H1 (cell line): ENCODE results near the gene NKTR. TPM values are rescaled to one million over a fixed set of nuclear protein-coding genes. Genes with fewer than 3 reads are reported as not detected.

Experiments
- CTCF ChIA-PET: fragments of 300-600 bp; sonication (Branson Sonifier 250); formaldehyde crosslinking; loops from one replicate; lab custom pipeline; 2021; ENCODE audit not compliant: partially characterized antibody; lab: Charles Lee
- POLR2A ChIA-PET: fragments of 300-600 bp; sonication (Branson Sonifier 250); formaldehyde crosslinking; loops from one replicate; lab custom pipeline; 2021; ENCODE audit warnings: inconsistent platforms; ENCODE audit not compliant: partially characterized antibody; lab: Charles Lee
- DNase-seq, 2 experiments: peaks; one replicate each; pipeline versions ENCODE4 v3.0.0 to v3.0.0-alpha.2; 2010 to 2022; ENCODE audit warnings: low spot score in 2 of 2, low read depth in 1 of 2, mixed read lengths in 1 of 2
- FAIRE-seq: peaks from 2 replicates; lab custom pipeline; 2011; peaks lifted over from hg19 to GRCh38; lab: Jason Lieb, UNC
- H2AFZ ChIP-seq: 2 replicates; pipeline ENCODE4 v1.8.1; 2012; ENCODE audit warnings: low read length, inconsistent platforms
- H2AK5ac ChIP-seq: 2 replicates; pipeline ENCODE4 v1.6.1; 2013; ENCODE audit warnings: low read depth, low read length
- H2BK120ac ChIP-seq: replicated peaks from 2 replicates; pipeline ENCODE3; 2013; ENCODE audit warnings: low read depth, low read length, inconsistent platforms
- H2BK12ac ChIP-seq: 2 replicates; pipeline ENCODE4 v1.6.1; 2013; ENCODE audit warnings: low read depth, low read length
- H2BK15ac ChIP-seq: 2 replicates; pipeline ENCODE4 v1.6.1; 2013; ENCODE audit warnings: low read length
- H2BK20ac ChIP-seq: 2 replicates; pipeline ENCODE4 v1.6.1; 2013; ENCODE audit warnings: low read length
- H2BK5ac ChIP-seq: 2 replicates; pipeline ENCODE4 v1.6.1; 2013; ENCODE audit warnings: low read depth, low read length
- H3K14ac ChIP-seq: 2 replicates; pipeline ENCODE4 v1.6.1; 2013; ENCODE audit warnings: inconsistent platforms; ENCODE audit not compliant: insufficient read length
- H3K18ac ChIP-seq: 2 replicates; pipeline ENCODE4 v1.6.1; 2013; ENCODE audit warnings: low read length; ENCODE audit errors: extremely low read depth
- H3K23ac ChIP-seq: 2 replicates; pipeline ENCODE4 v1.6.1; 2013; ENCODE audit warnings: inconsistent platforms; ENCODE audit not compliant: insufficient read length
- H3K23me2 ChIP-seq: 2 replicates; pipeline ENCODE4 v1.6.1; 2013; ENCODE audit warnings: low read depth, low read length
- H3K27ac ChIP-seq: 2 replicates; pipeline ENCODE4 v1.6.1; 2011; ENCODE audit warnings: low read depth, low read length, inconsistent platforms
- H3K27me3 ChIP-seq, 4 experiments: replicated peaks in 1 of 4; 1 replicate in 1 of 4; 2 replicates in 3 of 4; pipeline versions ENCODE4 v1.6.1 to v1.8.1; 2011 to 2013; ENCODE audit warnings: low read length in 3 of 4, mild to moderate bottlenecking in 3 of 4, inconsistent platforms in 2 of 4, mixed read lengths in 2 of 4, moderate library complexity in 1 of 4; ENCODE audit not compliant: control insufficient read depth in 3 of 4, insufficient read depth in 3 of 4; ENCODE audit errors: extremely low read depth in 1 of 4
- H3K36me3 ChIP-seq, 4 experiments: 2 replicates each; pipeline versions ENCODE4 v1.6.1 to v1.8.1; 2011 to 2013; ENCODE audit warnings: mild to moderate bottlenecking in 4 of 4, low read length in 3 of 4, moderate library complexity in 2 of 4, control low read depth in 1 of 4, inconsistent platforms in 1 of 4; ENCODE audit not compliant: insufficient read depth in 4 of 4, control insufficient read depth in 2 of 4
- H3K4ac ChIP-seq: replicated peaks from 2 replicates; pipeline ENCODE3; 2013; ENCODE audit warnings: low read length, low read depth, mixed read lengths, inconsistent platforms; ENCODE audit not compliant: insufficient read length
- H3K4me1 ChIP-seq, 4 experiments: replicated peaks in 1 of 4; 1 replicate in 1 of 4; 2 replicates in 3 of 4; pipeline versions ENCODE4 v1.6.1 to v1.8.1; 2011 to 2013; ENCODE audit warnings: low read length in 3 of 4, inconsistent platforms in 2 of 4, mixed read lengths in 1 of 4; ENCODE audit not compliant: insufficient read depth in 4 of 4, control insufficient read depth in 3 of 4
- H3K4me2 ChIP-seq, 2 experiments: 2 replicates each; pipeline versions ENCODE4 v1.6.1 to v1.8.1; 2011 to 2013; ENCODE audit warnings: low read depth in 2 of 2, low read length in 2 of 2, control low read depth in 1 of 2, inconsistent platforms in 1 of 2, mild to moderate bottlenecking in 1 of 2; ENCODE audit not compliant: insufficient read depth in 1 of 2
- H3K4me3 ChIP-seq, 4 experiments: fragments of 200-600, 300-600 bp in 1 of 4; sonication (generic), shearing (Covaris generic), sonication (Bioruptor Twin) in 1 of 4; 2 replicates each; pipeline versions ENCODE4 v1.5.1 to v1.8.1; 2011 to 2016; ENCODE audit warnings: low read length in 4 of 4, low read depth in 3 of 4, control low read depth in 2 of 4, inconsistent platforms in 2 of 4, mild to moderate bottlenecking in 2 of 4, mixed read lengths in 1 of 4, moderate library complexity in 1 of 4; ENCODE audit not compliant: insufficient read depth in 2 of 4; ENCODE audit errors: extremely low read depth in 1 of 4
- H3K56ac ChIP-seq: replicated peaks from 2 replicates; pipeline ENCODE3; 2013; ENCODE audit warnings: low read depth, mild to moderate bottlenecking, mixed read lengths, low read length, inconsistent platforms; ENCODE audit not compliant: insufficient read length
- H3K79me1 ChIP-seq: 2 replicates; pipeline ENCODE4 v1.6.1; 2013; ENCODE audit warnings: low read depth, low read length, control low read depth
- H3K79me2 ChIP-seq, 2 experiments: 2 replicates each; pipeline versions ENCODE4 v1.6.1 to v1.8.1; 2012 to 2013; ENCODE audit warnings: low read length in 2 of 2, mild to moderate bottlenecking in 2 of 2, inconsistent platforms in 1 of 2; ENCODE audit not compliant: insufficient read depth in 2 of 2, control insufficient read depth in 1 of 2
- H3K9ac ChIP-seq, 4 experiments: replicated peaks in 1 of 4; 1 replicate in 1 of 4; 2 replicates in 3 of 4; pipeline versions ENCODE4 v1.6.1 to v1.8.1; 2011 to 2013; ENCODE audit warnings: low read depth in 3 of 4, low read length in 3 of 4, control low read depth in 2 of 4, mild to moderate bottlenecking in 2 of 4, moderate library complexity in 2 of 4, inconsistent platforms in 1 of 4; ENCODE audit errors: extremely low read depth in 1 of 4
- H3K9me3 ChIP-seq, 2 experiments: 2 replicates each; pipeline versions ENCODE4 v1.6.1 to v1.8.1; 2012 to 2013; ENCODE audit warnings: mild to moderate bottlenecking in 2 of 2, moderate library complexity in 2 of 2, control low read depth in 1 of 2, inconsistent platforms in 1 of 2, low read depth in 1 of 2, low read length in 1 of 2, mixed read lengths in 1 of 2; ENCODE audit not compliant: insufficient read depth in 2 of 2
- H4K20me1 ChIP-seq, 2 experiments: replicated peaks in 1 of 2; 2 replicates each; pipeline versions ENCODE3 to v1.8.1; 2011 to 2013; ENCODE audit warnings: inconsistent platforms in 2 of 2, low read length in 2 of 2, mild to moderate bottlenecking in 1 of 2; ENCODE audit not compliant: insufficient read depth in 2 of 2, control insufficient read depth in 1 of 2
- H4K5ac ChIP-seq: 2 replicates; pipeline ENCODE4 v1.6.1; 2013; ENCODE audit warnings: low read length, low read depth, mixed read lengths, inconsistent platforms; ENCODE audit not compliant: insufficient read length
- H4K8ac ChIP-seq: 2 replicates; pipeline ENCODE4 v1.8.0; 2013; ENCODE audit warnings: mild to moderate bottlenecking, moderate library complexity, low read length, inconsistent platforms; ENCODE audit not compliant: insufficient read depth; ENCODE audit errors: extremely low read depth
- H4K91ac ChIP-seq: replicated peaks from 2 replicates; pipeline ENCODE3; 2013; ENCODE audit warnings: low read length, mixed read lengths, inconsistent platforms; ENCODE audit not compliant: insufficient read length
- CHD1 ChIP-seq: IDR thresholded peaks from 2 replicates; pipeline ENCODE4 v1.6.1; 2012; ENCODE audit warnings: low read depth, low read length, improper control_type of control experiment
- EGR1 ChIP-seq: IDR thresholded peaks from 2 replicates; pipeline ENCODE4 v1.6.1; 2011; ENCODE audit warnings: low read depth, low read length, borderline replicate concordance
- HDAC2 ChIP-seq, 2 experiments: fragments of 300-600 bp in 1 of 2; sonication (generic) in 1 of 2; IDR thresholded peaks; 2 replicates each; pipeline ENCODE4 v1.6.1; 2011 to 2012; ENCODE audit warnings: low read depth in 2 of 2, low read length in 2 of 2, mild to moderate bottlenecking in 2 of 2, moderate library complexity in 2 of 2, borderline replicate concordance in 1 of 2, inconsistent platforms in 1 of 2
- POLR2A ChIP-seq, 2 experiments: IDR thresholded peaks; 1 replicate in 1 of 2; 2 replicates in 1 of 2; pipeline ENCODE4 v1.6.1; 2011; ENCODE audit warnings: low read depth in 2 of 2, low read length in 2 of 2, mild to moderate bottlenecking in 2 of 2; ENCODE audit errors: control extremely low read depth in 1 of 2
- SAP30 ChIP-seq: fragments of 300-600 bp; sonication (generic); IDR thresholded peaks from 2 replicates; pipeline ENCODE4 v1.7.1; 2012; ENCODE audit warnings: low read length, moderate library complexity, mild to moderate bottlenecking, inconsistent platforms; ENCODE audit not compliant: insufficient read depth, insufficient replicate concordance
- SIN3A ChIP-seq, 2 experiments: IDR thresholded peaks in 1 of 2; conservative IDR thresholded peaks in 1 of 2; 2 replicates each; pipeline ENCODE4 v1.6.1; 2011 to 2012; ENCODE audit warnings: low read length in 2 of 2, improper control_type of control experiment in 1 of 2, low read depth in 1 of 2, mild to moderate bottlenecking in 1 of 2
- SUZ12 ChIP-seq: fragments of 200-600 bp; sonication (generic); IDR thresholded peaks from 2 replicates; pipeline ENCODE4 v1.6.1; 2012; ENCODE audit warnings: mild to moderate bottlenecking, inconsistent platforms, low read length, moderate library complexity, mixed read lengths
- TAF1 ChIP-seq: IDR thresholded peaks from 2 replicates; pipeline ENCODE4 v1.6.1; 2011; ENCODE audit warnings: mild to moderate bottlenecking, low read depth, low read length
- TBP ChIP-seq: IDR thresholded peaks from 2 replicates; pipeline ENCODE4 v1.6.1; 2011; ENCODE audit warnings: low read depth, low read length, improper control_type of control experiment
- WGBS, 2 experiments: shearing (Covaris generic) in 1 of 2; methylation state at CpG; one replicate each; pipeline versions ENCODE4 v1.1.6 to v1.1.7; 2013 to 2015; ENCODE audit warnings: low lambda C conversion rate in 2 of 2, mixed read lengths in 2 of 2, inconsistent platforms in 1 of 2, low coverage in 1 of 2, missing lambda C conversion rate in 1 of 2; ENCODE audit not compliant: insufficient replicate concordance in 2 of 2, insufficient coverage in 1 of 2, insufficient read length in 1 of 2; ENCODE audit errors: extremely low coverage in 1 of 2, missing lambda C conversion rate in 1 of 2; 5-methylcytosine and 5-hydroxymethylcytosine counted together
- polyA plus RNA-seq, 7 experiments: library from polyadenylated mRNA; depleted of rRNA in 3 of 7; stranded (reverse) in 5 of 7; unstranded in 2 of 7; fragments of >200 nt in 5 of 7; fragments of 200-250 nt in 2 of 7; gene quantifications; 1 replicate in 5 of 7; 2 replicates in 1 of 7; 4 replicates in 1 of 7; pipeline versions ENCODE4 v1.2.1 to v1.2.3, GENCODE V29; 2011 to 2013; ENCODE audit warnings: missing spikeins in 2 of 7, mixed read lengths in 2 of 7
- total RNA-seq: library from RNA; stranded (reverse); fragmentation: NEBNext Ultra II Directional; extraction: Animal tissue kit (Norgen Biotek cat#: 25700); gene quantifications from 2 replicates; pipeline ENCODE4 v1.2.1, GENCODE V29; 2021

NKTR gene
- total and polyA plus RNA-seq, 2 of the 8 experiments (the other 6 are each of a cell fraction or from before 2014, with no cell fraction given) = 24.1 to 62.2 TPM

GRCh38 chr3:42556089-42556632, 44.3 kb upstream of the NKTR start:
- Histone ChIP-seq H3K18ac (no peak overlapping the region), H4K91ac (no peak overlapping the region), H4K5ac (no peak overlapping the region), H2AFZ (no peak overlapping the region), H3K23me2 (no peaks in the 10 kb centered on the region), H2BK15ac (no peak overlapping the region), H3K36me3 (peaks cover 10 to 71% (median 47%) of the 10 kb centered on the region in 4 experiments), H3K27me3 (no peaks in the 10 kb centered on the region), H3K56ac (no peak overlapping the region), H2BK20ac (no peak overlapping the region), H3K4me3 (no peak overlapping the region), H3K9me3 (no peaks in the 10 kb centered on the region), H4K20me1 (no peaks in the 10 kb centered on the region), H2BK12ac (no peak overlapping the region), H3K4me1 (no peaks in the 10 kb centered on the region), H3K79me1 (no peaks in the 10 kb centered on the region; the same call in 1 of the 2 replicates), H2AK5ac (no peak overlapping the region), H3K79me2 (no peaks in the 10 kb centered on the region), H3K23ac (no peak overlapping the region), H2BK120ac (no peak overlapping the region), H3K4me2 (no peak overlapping the region), H2BK5ac (no peak overlapping the region), H3K27ac (no peak overlapping the region), H3K14ac (no peak overlapping the region), H3K9ac (no peak overlapping the region), H4K8ac (no peak overlapping the region), H3K4ac (no peak overlapping the region)
- TF ChIP-seq SUZ12 (no peak), TBP (no peak), CHD1 (no peak), HDAC2 (IDR thresholded peaks at IDR 0.05; ENCODE audit: borderline replicate concordance in 1 of 2, low read depth in 2 of 2, low read length in 2 of 2) (no peak), SAP30 (no peak), SIN3A (conservative IDR thresholded peaks at IDR 0.05 in 1 of 2, IDR thresholded peaks at IDR 0.05 in 1 of 2; ENCODE audit: low read depth in 1 of 2, low read length in 2 of 2) (no peak), TAF1 (no peak), EGR1 (no peak), POLR2A (IDR thresholded peaks at IDR 0.05; ENCODE audit: control extremely low read depth in 1 of 2, low read depth in 2 of 2, low read length in 2 of 2) (no peak)
- POLR2A ChIA-PET = no interaction called here
- FAIRE-seq = no peak
- no peak for DNase-seq
- 88% methylated on average over 3 of the region's 3 CpGs; no CpG with 5 or more reads in 1 of the 2 experiments for WGBS, 2 experiments
- CTCF ChIA-PET = no interaction called here
